ENCODE results near the gene PDZK1IP1.

- TF ChIP-seq POLR2A (IDR thresholded peaks at IDR 0.05) (no peak), POLR2AphosphoS5 (IDR thresholded peaks at IDR 0.05) (no peak), CTCF (IDR thresholded peaks at IDR 0.05) (no peak)
These were observed 2.5 kb downstream of the PDZK1IP1 start for GRCh38 chr1:47187231-47187925.
